Measurements from ENCODE around the gene PFKFB4.

GRCh38 chr3:48532977-48533337, 23.6 kb downstream of the PFKFB4 start:
- TF ChIP-seq STAT5B (CRISPR knock-in tag; IDR thresholded peaks at IDR 0.05) (no peak), RREB1 (CRISPR knock-in tag; IDR thresholded peaks at IDR 0.05) (no peak), EZH2 (IDR thresholded peaks at IDR 0.05; ENCODE audit: borderline replicate concordance, low read depth, low read length) (no peak), JUNB (CRISPR knock-in tag; conservative IDR thresholded peaks at IDR 0.05) (no peak), CC2D1A (IDR thresholded peaks at IDR 0.05) (no peak), THAP7 (CRISPR knock-in tag; IDR thresholded peaks at IDR 0.05) (no peak), POLR2A (conservative IDR thresholded peaks at IDR 0.05) (no peak), RAD21 (CRISPR knock-in tag; conservative IDR thresholded peaks at IDR 0.05 in 1 of 2, IDR thresholded peaks at IDR 0.05 in 1 of 2) (no peak), USF2 (CRISPR knock-in tag; IDR thresholded peaks at IDR 0.05) (no peak), ZNF699 (CRISPR knock-in tag; IDR thresholded peaks at IDR 0.05; ENCODE audit: insufficient replicate concordance) (no peak), GTF2B (IDR thresholded peaks at IDR 0.05; ENCODE audit: extremely low read depth, insufficient read length) (no peak), CTCF (IDR thresholded peaks at IDR 0.05 in 2 of 3, conservative IDR thresholded peaks at IDR 0.05 in 1 of 3; ENCODE audit: insufficient read depth in 2 of 3, low read depth in 1 of 3, low read length in 3 of 3) (no peak), ZNF318 (IDR thresholded peaks at IDR 0.05; ENCODE audit: borderline replicate concordance in 1 of 2, low read depth in 1 of 2) (no peak)

All from K562 (cell line).